ENCODE data around the gene CPSF4L.
"Not testable (repeated sequence)": the region's sequence is repeated elsewhere in the genome, so short reads cannot be mapped to it uniquely, and the experiment has no call there.

Gene CPSF4L

GRCh38 chr17:73267648-73268537, 6.2 kb upstream of the CPSF4L start:
- no peak for DNase-seq

GRCh38 chr17:73266796-73267195, 5.1 kb upstream of the CPSF4L start:
- no peak for DNase-seq

GRCh38 chr17:73265646-73266640, 4.3 kb upstream of the CPSF4L start:
- DNase-seq: no peak

GRCh38 chr17:73264448-73264847, 2.8 kb upstream of the CPSF4L start:
- DNase-seq: not testable (repeated sequence)

DNA sequence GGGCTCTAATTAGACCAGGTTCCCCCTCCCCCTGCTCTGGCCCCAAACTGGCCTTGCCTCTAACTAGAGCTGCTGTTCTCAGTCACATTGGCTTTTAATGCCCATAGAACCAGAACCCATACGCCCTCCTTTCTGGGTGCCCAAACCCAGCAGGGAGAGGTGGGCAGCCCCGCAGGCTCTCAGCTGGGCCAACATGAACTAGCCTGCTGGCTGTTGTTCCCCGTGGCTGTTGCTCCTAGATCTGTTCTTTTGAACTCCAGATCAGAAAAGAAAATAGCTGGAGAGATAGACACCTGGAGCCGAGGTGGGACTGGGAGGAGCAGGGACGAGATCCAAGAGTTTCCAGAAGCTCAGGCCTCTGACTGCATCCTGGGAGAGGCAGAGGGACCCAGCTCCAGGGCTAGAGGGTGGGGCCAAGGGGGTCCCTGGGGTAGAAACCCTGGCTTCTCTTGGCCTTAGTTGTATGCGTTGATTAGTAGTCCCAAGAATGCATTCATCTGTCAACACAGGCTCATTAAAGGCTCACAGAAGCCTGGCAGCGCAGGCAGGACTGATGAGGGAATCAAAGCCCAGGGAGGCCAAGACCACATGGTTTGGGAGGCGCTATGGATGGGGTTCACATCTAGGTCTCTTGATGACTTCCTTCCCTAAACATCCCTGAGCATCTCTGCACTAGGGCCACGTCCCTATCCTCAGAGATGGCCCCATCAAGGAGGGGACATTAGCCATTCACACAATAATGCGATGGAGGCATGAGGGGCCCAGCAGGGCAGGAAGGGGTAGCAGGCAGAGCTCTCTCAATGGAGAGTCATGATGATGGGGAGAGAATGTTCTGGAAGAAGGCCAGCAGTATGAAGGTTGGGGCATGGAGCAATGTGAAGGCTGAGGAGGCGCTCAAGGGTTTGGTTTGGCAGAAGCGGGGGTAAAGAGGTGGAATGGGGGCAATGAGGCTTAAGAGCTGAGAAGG, 1.3 kb upstream of the CPSF4L start:
- DNase-seq: no peak

DNA sequence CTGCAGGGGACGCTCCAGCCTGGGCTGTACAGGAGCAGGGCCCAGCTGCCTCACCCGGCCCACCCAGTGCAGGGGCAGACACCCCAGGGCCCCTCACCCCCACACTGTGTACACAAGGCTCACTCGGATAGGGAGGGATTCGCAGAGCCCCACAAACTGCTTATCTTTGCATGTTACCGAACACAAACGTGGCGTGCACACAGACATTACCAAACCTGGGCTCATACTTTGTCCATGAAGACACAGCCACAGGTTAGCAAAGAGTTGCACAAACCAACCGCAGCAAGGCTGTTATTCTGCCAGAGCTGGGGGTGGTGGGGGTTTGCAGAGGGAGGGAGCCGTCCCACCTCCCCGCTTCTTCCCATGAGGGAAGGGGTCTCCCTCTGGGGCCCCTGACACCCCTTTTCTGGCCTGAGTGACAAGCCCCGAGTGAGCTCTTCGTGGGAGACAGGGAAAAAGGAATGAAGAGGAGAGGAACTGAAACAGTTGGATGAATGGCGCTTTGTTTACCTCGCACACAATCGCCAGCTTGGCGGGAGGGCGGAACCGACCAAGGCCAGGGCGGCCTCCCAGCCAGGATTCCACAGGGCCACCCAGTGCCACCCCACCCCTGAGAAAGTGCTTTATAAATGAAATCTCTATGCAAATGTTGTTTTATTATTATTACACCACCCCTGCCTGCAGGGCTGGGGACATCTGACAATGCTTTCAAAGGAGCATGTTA, 434 bp upstream of the CPSF4L start:
- DNase-seq: peak in 2 of 3 experiments; percentile 29 to 46

DNA sequence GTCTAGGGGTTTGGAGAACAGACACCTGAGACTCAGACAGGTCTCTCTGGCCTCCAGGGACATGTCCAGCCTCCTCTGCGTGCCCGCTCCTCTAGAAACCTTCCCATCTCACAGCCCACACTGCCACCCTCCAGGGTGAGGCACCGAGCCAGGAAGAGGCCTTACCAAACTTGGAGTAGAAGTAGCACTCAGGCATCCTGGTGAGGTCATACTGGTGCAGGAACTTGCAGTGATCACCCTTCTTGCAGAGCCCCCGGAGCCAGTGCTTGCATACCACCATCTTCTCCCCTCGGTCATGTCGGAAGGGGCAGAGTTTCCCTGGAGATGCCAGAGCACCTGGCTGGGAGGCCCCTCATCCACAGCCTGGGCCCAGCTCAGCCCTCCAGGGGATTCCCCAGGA, 4.2 kb downstream of the CPSF4L start:
- no peak for DNase-seq

DNA sequence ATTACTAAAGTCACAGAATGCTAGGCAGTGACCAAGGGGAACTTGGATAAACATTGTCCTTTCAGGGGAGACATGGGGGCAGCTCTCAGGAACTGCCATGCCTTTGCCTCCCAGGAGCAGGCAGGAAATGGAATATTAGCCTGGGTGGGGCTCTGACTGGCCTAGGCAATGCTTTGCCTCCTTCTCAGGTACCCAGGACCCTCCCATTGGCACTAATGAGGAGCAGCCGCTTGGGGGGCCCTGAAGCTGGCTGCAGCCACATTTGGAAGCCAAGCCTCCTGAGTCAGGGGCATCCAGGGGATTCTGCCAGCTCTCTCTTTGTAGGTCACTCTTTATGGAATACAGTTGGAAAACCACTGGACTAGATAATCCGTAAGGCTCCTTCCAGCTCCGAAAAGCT, 5.5 kb downstream of the CPSF4L start:
- no peak for DNase-seq

DNA sequence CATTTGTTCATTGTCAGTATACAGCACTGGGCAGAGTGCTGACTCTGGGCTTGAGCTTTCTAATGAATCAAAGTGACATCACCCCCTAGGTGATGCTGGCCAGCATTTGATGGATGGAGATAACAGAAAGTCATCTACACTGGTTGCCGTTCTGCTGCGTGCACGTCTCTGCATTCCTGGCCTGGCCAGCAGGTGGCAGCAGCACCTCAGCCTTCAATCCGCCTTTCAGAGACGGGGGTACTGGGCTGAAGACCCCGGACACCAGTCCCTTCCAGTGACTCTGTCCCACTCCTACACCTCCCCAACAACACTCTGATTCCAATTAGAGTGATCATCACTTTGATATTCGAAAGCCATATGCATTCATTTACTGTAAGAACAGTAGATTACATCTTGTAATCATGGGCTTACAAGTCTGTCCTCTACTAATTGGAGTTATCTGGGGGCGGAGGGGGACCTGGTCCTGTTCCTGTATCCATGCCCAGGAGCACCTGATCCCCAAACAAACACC, 6.0 kb downstream of the CPSF4L start:
- peak; percentile 43 to 74 (median 45) for DNase-seq

DNA sequence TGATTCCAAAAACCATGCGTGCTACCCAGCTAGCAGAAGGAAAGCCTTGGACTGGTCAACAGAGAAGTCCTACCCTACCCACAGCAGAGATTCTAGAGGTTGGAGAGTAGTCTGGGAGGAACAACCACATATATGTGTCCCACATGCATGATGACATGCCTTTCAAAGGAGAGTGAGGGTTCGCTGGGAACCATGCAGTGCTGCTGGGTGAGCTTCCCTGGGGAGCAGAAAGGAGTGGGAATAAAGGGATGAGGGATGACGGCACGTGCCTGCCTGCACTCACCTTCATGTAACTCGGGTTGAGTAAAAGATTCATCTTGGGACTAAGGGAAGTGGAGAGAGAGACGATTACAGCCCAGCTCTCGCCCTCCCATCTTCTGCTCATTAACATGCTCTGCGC, 9.8 kb downstream of the CPSF4L start:
- DNase-seq: no peak

DNA sequence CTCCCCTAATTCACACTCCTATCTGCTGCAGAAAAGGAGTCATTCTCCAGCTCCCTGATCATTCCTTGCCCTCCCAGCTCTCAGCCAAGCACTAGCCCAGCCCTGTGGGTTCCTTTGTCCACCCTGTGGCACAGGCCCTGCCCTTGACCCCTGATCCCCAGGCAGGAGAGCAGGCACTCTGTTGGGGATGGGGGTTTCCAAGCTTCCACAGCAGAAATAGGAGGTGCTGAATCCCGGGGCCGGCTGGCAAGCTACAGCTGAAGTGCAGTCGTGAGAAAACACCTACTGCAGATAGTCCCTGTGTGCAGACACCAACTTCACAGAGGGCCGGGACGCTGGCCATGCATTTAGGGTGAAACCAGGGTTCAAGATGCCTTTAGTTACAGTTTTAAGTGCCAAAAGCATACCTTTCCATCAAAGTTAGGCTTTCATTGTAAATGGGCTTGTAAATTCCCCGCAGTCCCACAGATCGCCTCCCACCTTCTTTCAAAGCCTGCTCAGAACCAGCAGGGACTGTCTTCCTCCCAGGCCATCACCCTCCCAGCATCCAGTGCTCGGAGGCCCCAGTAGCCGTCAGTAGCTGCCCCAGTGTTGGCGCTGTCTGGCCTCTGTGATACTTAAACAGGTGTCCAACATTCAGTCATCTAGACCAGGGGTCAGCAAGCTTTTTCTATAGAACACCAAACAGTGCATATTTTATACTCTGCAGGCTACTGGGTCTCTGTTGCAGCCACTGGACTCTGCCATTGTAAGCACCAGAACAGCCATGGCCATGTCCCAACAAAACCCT, 10.6 kb downstream of the CPSF4L start:
- DNase-seq: no peak

DNA sequence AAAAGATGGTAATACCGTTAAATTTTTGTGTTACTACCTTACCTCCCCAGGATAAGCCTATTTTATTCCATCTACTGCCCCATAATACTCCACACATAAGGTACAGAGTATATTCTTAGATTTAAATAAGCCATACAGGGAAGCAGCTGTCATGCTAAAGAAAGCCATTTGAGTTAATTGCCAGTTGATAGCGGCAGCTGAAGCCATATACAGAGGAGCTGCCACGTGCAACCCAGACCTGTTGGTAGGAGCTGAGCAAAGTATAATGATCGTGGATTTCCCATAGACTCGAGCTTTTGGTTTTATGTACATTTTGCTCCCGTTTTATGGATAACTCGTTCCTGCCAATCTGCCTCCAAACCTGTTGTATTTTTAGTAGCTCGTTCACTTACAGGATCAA, 12.0 kb downstream of the CPSF4L start:
- DNase-seq: peak; percentile 13 to 70 (median 26)

DNA sequence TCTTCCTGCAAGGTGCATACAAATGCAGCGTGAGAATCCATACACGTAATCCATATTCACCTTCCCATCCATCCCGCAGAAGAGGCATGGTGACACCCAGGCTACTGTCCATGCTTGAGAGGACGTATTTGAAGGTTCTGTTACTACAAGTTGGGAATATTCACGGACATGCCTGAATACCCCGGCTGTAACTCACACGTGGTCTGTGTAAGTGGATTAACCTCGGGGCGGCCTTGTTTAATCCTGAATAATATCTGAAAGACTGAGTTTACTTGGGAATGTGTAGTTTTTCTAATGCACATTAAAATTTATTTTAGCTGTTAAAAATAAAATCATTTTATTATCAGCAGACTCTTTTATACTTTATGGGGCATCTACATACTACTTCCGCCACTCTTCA, 13.1 kb downstream of the CPSF4L start:
- no peak for DNase-seq

DNA sequence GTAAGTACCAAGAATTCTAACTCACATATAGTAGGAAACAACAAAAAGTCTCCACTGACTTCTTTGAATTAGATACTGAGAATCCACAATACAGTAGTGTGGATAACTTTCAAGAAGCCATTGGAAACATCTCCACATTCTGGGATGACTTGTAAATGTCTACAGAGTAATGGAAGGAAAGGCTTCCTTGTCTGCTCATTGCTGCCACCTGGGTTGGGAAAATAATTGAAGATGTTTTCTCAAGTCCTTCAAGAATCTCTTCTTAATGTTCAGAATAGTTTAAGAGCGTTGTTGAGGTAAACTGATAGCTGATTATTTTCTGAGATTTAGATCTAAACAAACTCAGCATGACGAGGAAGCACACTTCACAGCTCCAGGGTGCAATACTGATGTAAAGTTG, 14.0 kb downstream of the CPSF4L start:
- DNase-seq: no peak

DNA sequence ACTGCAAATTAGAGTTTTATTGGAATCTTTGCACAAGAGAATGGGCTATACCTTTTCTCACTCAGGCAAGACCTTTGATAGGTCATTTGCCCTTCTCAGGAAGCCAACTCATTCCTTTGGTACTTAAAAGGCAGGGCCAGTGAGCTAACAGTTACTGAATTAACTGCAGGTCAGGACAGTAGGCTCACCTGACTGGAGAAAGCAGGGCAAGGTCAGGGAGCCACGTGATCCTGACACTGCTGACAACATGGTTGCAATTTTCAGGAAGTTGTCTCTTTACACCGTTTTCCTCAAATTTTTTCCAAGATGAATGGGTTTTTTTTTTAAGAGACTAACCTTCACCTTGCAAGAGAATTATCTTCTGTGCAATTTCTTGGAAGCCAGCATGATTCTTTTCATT, 21.1 kb downstream of the CPSF4L start:
- DNase-seq: no peak

GRCh38 chr17:73237714-73238113, 24.0 kb downstream of the CPSF4L start:
- DNase-seq: no peak

DNA sequence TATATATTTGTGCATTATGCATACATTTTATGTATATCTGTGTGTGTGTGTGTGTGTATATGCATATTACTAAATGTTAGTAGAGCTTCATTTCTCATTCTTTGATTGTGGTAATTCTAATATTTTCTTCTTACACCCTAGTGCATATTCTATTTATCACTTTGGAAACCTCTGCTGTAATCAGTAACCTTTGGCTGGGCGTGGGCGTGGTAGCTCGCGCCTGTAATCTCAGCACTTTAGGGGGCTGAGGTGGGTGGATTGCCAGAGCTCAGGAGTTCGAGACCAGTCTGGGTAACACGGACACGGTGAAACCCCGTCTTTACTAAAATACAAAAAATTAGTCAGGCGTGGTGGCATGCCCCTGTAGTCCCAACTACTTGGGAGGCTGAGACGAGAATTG, 26.9 kb downstream of the CPSF4L start:
- DNase-seq: no peak

GRCh38 chr17:73232587-73233373, 28.9 kb downstream of the CPSF4L start:
- peak in 2 of 3 experiments; percentile 75 to 78 for DNase-seq

GRCh38 chr17:73231841-73232586, 29.7 kb downstream of the CPSF4L start:
- peak; percentile 93 to 98 (median 96) for DNase-seq
